Measurements from ENCODE around the gene KAT8.
"Not testable (repeated sequence)": the region's sequence is repeated elsewhere in the genome, so short reads cannot be mapped to it uniquely, and the experiment has no call there.

KAT8 gene

DNA sequence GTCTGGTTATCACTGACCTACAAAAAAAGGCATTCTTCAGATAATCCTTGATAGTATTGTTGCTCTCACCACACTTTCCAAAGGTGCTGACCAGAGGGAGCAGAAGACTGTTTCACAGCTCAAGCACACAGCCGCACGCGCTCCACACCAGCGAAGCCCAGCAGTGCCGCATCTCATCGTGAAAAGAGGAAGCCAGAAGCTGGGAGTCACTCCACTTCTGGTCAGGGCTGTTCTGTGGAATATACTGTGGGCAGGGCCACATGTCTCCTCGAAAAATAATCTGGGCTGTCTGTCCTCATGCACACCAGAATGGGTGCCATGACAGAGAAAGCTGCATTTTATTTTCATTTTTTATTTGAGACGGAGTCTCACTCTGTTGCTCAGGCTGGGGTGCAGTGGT, 39.7 kb downstream of the KAT8 start:
- H3K4me3 ChIP-seq (ENCODE audit: low read length): no peak overlapping the region
- TF ChIP-seq, protein P1, sequence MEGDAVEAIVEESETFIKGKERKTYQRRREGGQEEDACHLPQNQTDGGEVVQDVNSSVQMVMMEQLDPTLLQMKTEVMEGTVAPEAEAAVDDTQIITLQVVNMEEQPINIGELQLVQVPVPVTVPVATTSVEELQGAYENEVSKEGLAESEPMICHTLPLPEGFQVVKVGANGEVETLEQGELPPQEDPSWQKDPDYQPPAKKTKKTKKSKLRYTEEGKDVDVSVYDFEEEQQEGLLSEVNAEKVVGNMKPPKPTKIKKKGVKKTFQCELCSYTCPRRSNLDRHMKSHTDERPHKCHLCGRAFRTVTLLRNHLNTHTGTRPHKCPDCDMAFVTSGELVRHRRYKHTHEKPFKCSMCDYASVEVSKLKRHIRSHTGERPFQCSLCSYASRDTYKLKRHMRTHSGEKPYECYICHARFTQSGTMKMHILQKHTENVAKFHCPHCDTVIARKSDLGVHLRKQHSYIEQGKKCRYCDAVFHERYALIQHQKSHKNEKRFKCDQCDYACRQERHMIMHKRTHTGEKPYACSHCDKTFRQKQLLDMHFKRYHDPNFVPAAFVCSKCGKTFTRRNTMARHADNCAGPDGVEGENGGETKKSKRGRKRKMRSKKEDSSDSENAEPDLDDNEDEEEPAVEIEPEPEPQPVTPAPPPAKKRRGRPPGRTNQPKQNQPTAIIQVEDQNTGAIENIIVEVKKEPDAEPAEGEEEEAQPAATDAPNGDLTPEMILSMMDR (IDR thresholded peaks at IDR 0.05; ENCODE audit: insufficient read depth, low read depth, low read length, missing control alignments): no peak
- DNase-seq (ENCODE audit: low read depth): no peak

DNA sequence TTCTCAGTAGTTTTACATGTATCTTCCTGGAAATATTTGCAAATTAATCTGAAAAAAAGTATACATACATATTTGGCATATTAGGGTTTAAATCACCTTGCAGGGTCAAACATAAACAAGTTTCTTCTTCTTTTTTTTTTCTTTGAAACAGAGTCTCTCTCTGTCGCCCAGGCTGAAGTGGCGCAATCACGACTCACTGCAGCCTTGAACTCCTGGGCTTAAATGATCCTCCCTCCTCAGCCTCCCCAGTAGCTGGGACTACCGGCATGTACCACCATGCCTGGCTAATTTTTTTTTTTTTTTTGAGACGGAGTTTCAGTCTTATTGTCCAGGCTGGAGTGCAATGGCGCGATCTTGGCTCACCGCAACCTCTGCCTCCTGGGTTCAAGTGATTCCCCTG, 49.9 kb downstream of the KAT8 start:
- TF ChIP-seq, protein P1 (IDR thresholded peaks at IDR 0.05; ENCODE audit: insufficient read depth, low read depth, low read length, missing control alignments): no peak
- DNase-seq (ENCODE audit: low read depth): no peak
- H3K4me3 ChIP-seq (ENCODE audit: low read length): no peak overlapping the region

DNA sequence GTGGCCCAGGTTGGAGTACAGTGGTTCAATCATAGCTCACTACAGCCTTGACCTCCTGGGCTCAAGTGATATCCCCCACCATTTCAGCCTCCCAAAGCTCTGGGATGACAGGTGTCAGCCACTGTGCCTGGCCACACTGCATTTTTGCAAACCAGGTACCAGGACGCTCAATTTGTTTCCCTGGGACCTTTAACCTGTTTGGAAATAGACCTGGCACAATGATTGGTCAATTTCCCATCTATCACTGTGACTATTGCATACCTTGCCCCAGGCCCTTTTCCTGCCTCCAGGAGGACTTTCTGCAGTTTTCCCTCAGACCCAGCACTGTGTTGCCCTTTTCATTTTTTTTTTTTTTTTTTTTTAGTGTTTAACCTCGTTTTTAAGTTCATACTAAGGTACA, 51.4 kb downstream of the KAT8 start:
- H3K4me3 ChIP-seq (ENCODE audit: low read length): no peak overlapping the region
- no peak for DNase-seq (ENCODE audit: low read depth)
- TF ChIP-seq, protein P1 (IDR thresholded peaks at IDR 0.05; ENCODE audit: insufficient read depth, low read depth, low read length, missing control alignments): no peak

DNA sequence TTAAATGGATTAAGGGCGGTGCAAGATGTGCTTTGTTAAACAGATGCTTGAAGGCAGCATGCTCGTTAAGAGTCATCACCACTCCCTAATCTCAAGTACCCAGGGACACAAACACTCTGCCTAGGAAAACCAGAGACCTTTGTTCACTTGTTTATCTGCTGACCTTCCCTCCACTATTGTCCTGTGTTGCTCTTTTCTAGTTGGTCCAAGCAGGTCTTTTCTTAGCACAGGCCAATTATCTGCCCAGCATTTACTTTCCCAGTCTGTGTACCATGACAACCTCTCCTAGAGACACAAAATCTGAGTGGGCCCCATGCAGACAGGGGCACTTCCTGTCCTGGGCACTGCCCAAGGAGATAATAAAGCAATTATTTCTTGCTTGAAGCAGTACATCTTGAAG, 52.6 kb downstream of the KAT8 start:
- not testable (repeated sequence) for H3K4me3 ChIP-seq (ENCODE audit: low read length); DNase-seq (ENCODE audit: low read depth)

DNA sequence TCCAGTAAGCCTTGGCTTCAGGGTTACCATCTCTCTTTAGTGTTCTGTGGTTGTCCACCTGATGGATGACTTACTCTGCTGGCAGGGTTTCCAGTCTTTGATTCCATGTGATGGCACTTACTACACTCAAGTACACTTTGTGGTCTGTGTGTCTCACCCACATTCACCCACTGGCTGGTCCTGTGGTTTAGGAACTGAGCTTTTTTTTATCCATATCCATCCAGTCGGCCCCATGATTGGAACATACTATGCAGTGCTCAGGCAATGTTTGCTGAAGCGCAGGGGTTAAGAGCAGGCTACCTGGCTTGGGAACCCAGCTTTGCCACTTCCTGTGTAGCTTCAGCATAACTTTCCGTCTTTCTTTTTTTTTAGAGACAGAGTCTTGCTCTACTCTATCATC, 59.7 kb downstream of the KAT8 start:
- TF ChIP-seq, protein P1 (IDR thresholded peaks at IDR 0.05; ENCODE audit: insufficient read depth, low read depth, low read length, missing control alignments): no peak

DNA sequence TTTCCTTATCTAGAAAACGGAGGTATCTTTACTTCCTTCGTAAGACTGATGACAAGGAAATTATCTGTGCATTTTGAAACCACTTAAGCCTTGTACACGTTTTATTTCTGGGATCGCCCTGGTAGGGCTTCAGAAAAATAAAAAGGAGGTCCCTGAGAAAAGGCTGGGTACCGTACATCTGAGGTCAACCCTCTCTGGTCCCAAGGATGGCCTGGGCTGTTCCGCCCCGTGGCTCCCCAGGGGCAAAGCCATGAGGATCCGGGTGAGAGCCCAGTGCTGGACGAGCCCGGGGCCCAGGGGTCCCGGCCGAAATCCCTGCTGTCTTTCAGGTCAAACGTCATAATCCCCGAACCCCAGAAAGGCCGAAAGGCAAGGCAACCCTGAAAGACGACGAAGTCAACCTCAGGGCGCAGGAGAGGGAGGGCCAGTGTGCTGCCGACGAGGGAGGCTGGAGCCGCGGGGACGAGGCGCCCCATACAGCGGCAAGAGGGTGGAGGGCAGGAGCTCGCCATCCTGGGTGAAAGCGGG, 61.8 kb downstream of the KAT8 start:
- H3K4me3 ChIP-seq (ENCODE audit: low read length): peak overlapping the region; percentile 88
- TF ChIP-seq, protein P1 (IDR thresholded peaks at IDR 0.05; ENCODE audit: insufficient read depth, low read depth, low read length, missing control alignments): no peak
- no peak for DNase-seq (ENCODE audit: low read depth)

More for the DNA sequence above, 59.7 kb downstream of the KAT8 start:
- H3K4me3 ChIP-seq (ENCODE audit: low read length): no peak overlapping the region
- peak; percentile 40 for DNase-seq (ENCODE audit: low read depth)

DNA sequence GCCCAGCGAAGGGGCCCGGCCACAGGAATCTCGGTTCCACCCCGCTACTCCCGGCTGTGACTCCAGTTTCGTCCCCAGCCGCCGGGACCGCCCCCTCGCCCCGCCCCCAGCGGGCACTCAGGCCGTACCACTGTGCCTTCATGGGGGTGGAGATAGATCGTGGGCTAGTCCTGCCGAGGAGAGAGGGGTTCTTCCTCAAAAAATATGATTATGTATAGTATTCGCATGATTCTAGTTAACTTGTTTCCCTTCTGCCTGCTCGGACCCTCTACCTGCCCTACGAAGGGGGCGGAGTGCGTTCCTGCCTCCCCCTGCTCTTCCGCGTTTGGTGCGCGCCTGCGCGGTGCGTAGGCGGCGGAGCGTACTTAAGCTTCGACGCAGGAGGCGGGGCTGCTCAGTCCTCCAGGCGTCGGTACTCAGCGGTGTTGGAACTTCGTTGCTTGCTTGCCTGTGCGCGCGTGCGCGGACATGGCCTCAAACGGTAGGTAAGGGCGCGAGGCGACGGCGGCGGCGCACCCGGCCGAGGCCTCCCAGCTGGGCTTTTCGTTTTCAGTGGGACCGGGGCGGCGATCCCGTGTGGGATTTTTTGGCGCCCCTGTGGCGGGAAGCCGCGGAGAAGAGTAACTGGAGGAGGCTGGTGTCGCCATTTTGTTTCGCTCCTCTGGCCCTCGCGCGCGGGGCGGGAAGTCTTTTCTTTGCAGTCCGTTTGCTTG, 62.4 kb downstream of the KAT8 start, which contains the start of gene FUS:
TSS of gene FUS (plus strand) at position 393 of the 713 bp plus-strand sequence. CDS start at position 469, 76 bp downstream.
- TF ChIP-seq, protein P1 (IDR thresholded peaks at IDR 0.05; ENCODE audit: insufficient read depth, low read depth, low read length, missing control alignments): no peak
- H3K4me3 ChIP-seq (ENCODE audit: low read length): peak within 1 kb of the TSS; percentile 88
- peak; percentile 85 for DNase-seq (ENCODE audit: low read depth)

All from epithelial cell of esophagus (primary cell).